Amniotic epithelial cell (primary cell): ENCODE results near the gene PLXND1.

Source experiments
- DNase-seq: peaks from one replicate; pipeline ENCODE4 v3.0.0-alpha.2; 2010; ENCODE audit warnings: low read depth

Gene PLXND1

GRCh38 chr3:129584631-129585030, 21.8 kb downstream of the PLXND1 start:
- no peak for DNase-seq

- no peak for DNase-seq
Measured at GRCh38 chr3:129583289-129583688, 23.2 kb downstream of the PLXND1 start.

GRCh38 chr3:129582799-129583198, 23.7 kb downstream of the PLXND1 start:
- no peak for DNase-seq

- DNase-seq, result no peak
Measured at GRCh38 chr3:129581623-129582022, 24.9 kb downstream of the PLXND1 start.

- no peak for DNase-seq
Measured at GRCh38 chr3:129579991-129580390, 26.5 kb downstream of the PLXND1 start.

GRCh38 chr3:129577925-129578786, 28.3 kb downstream of the PLXND1 start:
- DNase-seq, result no peak

GRCh38 chr3:129577366-129577765, 29.1 kb downstream of the PLXND1 start:
- DNase-seq, result no peak

- DNase-seq, result no peak
Measured at GRCh38 chr3:129576514-129577352, 29.7 kb downstream of the PLXND1 start.

- DNase-seq, result no peak
Measured at GRCh38 chr3:129575997-129576384, 30.5 kb downstream of the PLXND1 start.

- no peak for DNase-seq
Measured at GRCh38 chr3:129575233-129575996, 31.1 kb downstream of the PLXND1 start.

- no peak for DNase-seq
Measured at GRCh38 chr3:129574206-129574605, 32.3 kb downstream of the PLXND1 start.

GRCh38 chr3:129573493-129573892, 33.0 kb downstream of the PLXND1 start:
- no peak for DNase-seq

- DNase-seq, result no peak
Measured at GRCh38 chr3:129572603-129573002, 33.9 kb downstream of the PLXND1 start.

- DNase-seq, result no peak
Measured at GRCh38 chr3:129571605-129572547, 34.6 kb downstream of the PLXND1 start.

GRCh38 chr3:129569856-129570255, 36.6 kb downstream of the PLXND1 start:
- DNase-seq, result no peak

- DNase-seq, result no peak
Measured at GRCh38 chr3:129567939-129568338, 38.5 kb downstream of the PLXND1 start.

- DNase-seq, result no peak
Measured at GRCh38 chr3:129567176-129567705, 39.2 kb downstream of the PLXND1 start.

GRCh38 chr3:129565902-129566301, 40.6 kb downstream of the PLXND1 start:
- no peak for DNase-seq

- no peak for DNase-seq
Measured at GRCh38 chr3:129564981-129565644, 41.4 kb downstream of the PLXND1 start.

GRCh38 chr3:129563850-129564535, 42.5 kb downstream of the PLXND1 start:
- no peak for DNase-seq
